ENCODE results near the gene LCN12. TPM values are rescaled to one million over a fixed set of nuclear protein-coding genes. Genes with fewer than 3 reads are reported as not detected.
A peak's percentile ranks its signal among the peaks of the same experiment; 100 is the strongest.

Gene LCN12
- total RNA-seq, 1 donor from 2014 or later = 2.9 TPM

GRCh38 chr9:136921718-136922117 lies 30.4 kb upstream of the LCN12 start:
- no peaks in the 10 kb centered on the region for H3K36me3 Mint-ChIP-seq (ENCODE audit: unreplicated experiment)
- H3K9me3 Mint-ChIP-seq (ENCODE audit: unreplicated experiment) = peaks cover 6% of the 10 kb centered on the region
- TF ChIP-seq CTCF (IDR thresholded peaks at IDR 0.05; ENCODE audit: partially characterized antibody, unreplicated experiment) = no peak
- no peak for DNase-seq
- peak overlapping the region; percentile 33 for H3K27ac Mint-ChIP-seq (ENCODE audit: unreplicated experiment)
- peaks cover 1% of the 10 kb centered on the region for H3K4me1 Mint-ChIP-seq (ENCODE audit: low read depth, unreplicated experiment)
- no peak overlapping the region for H3K4me3 Mint-ChIP-seq (ENCODE audit: unreplicated experiment)
- H3K27me3 Mint-ChIP-seq (ENCODE audit: unreplicated experiment) = peaks cover 4% of the 10 kb centered on the region

- Mint-ChIP-seq H3K36me3 (ENCODE audit: unreplicated experiment) (no peaks in the 10 kb centered on the region), H3K27ac (ENCODE audit: unreplicated experiment) (no peak overlapping the region), H3K4me3 (ENCODE audit: unreplicated experiment) (no peak overlapping the region), H3K27me3 (ENCODE audit: unreplicated experiment) (peaks cover 4% of the 10 kb centered on the region), H3K4me1 (ENCODE audit: low read depth, unreplicated experiment) (peaks cover 5% of the 10 kb centered on the region), H3K9me3 (ENCODE audit: unreplicated experiment) (peaks cover 6% of the 10 kb centered on the region)
- no peak for TF ChIP-seq CTCF (IDR thresholded peaks at IDR 0.05; ENCODE audit: partially characterized antibody, unreplicated experiment)
- DNase-seq = no peak
These were observed 29.5 kb upstream of the LCN12 start for GRCh38 chr9:136922540-136922939.

- DNase-seq = no peak
- H3K27ac Mint-ChIP-seq (ENCODE audit: unreplicated experiment) = no peak overlapping the region
- H3K9me3 Mint-ChIP-seq (ENCODE audit: unreplicated experiment) = peaks cover 4% of the 10 kb centered on the region
- peaks cover 10% of the 10 kb centered on the region for H3K4me1 Mint-ChIP-seq (ENCODE audit: low read depth, unreplicated experiment)
- no peak overlapping the region for H3K4me3 Mint-ChIP-seq (ENCODE audit: unreplicated experiment)
- H3K36me3 Mint-ChIP-seq (ENCODE audit: unreplicated experiment) = no peaks in the 10 kb centered on the region
- no peak for TF ChIP-seq CTCF (IDR thresholded peaks at IDR 0.05; ENCODE audit: partially characterized antibody, unreplicated experiment)
- peaks cover 3% of the 10 kb centered on the region for H3K27me3 Mint-ChIP-seq (ENCODE audit: unreplicated experiment)
These were observed 28.2 kb upstream of the LCN12 start for GRCh38 chr9:136923881-136924280.

- peaks cover 2% of the 10 kb centered on the region for H3K9me3 Mint-ChIP-seq (ENCODE audit: unreplicated experiment)
- DNase-seq = no peak
- H3K27me3 Mint-ChIP-seq (ENCODE audit: unreplicated experiment) = peaks cover 4% of the 10 kb centered on the region
- no peak overlapping the region for H3K27ac Mint-ChIP-seq (ENCODE audit: unreplicated experiment)
- no peak for TF ChIP-seq CTCF (IDR thresholded peaks at IDR 0.05; ENCODE audit: partially characterized antibody, unreplicated experiment)
- no peak overlapping the region for H3K4me3 Mint-ChIP-seq (ENCODE audit: unreplicated experiment)
- no peaks in the 10 kb centered on the region for H3K36me3 Mint-ChIP-seq (ENCODE audit: unreplicated experiment)
- H3K4me1 Mint-ChIP-seq (ENCODE audit: low read depth, unreplicated experiment) = peaks cover 10% of the 10 kb centered on the region
These were observed 26.5 kb upstream of the LCN12 start for GRCh38 chr9:136925414-136926153.

GRCh38 chr9:136926154-136926704 lies 25.8 kb upstream of the LCN12 start:
- DNase-seq = no peak
- Mint-ChIP-seq H3K4me3 (ENCODE audit: unreplicated experiment) (no peak overlapping the region), H3K9me3 (ENCODE audit: unreplicated experiment) (peaks cover 2% of the 10 kb centered on the region), H3K4me1 (ENCODE audit: low read depth, unreplicated experiment) (peaks cover 10% of the 10 kb centered on the region), H3K27me3 (ENCODE audit: unreplicated experiment) (peaks cover 4% of the 10 kb centered on the region), H3K27ac (ENCODE audit: unreplicated experiment) (no peak overlapping the region), H3K36me3 (ENCODE audit: unreplicated experiment) (no peaks in the 10 kb centered on the region)
- no peak for TF ChIP-seq CTCF (IDR thresholded peaks at IDR 0.05; ENCODE audit: partially characterized antibody, unreplicated experiment)

Measured in glutamatergic neuron (in vitro differentiated cells).